Measurements from ENCODE around the gene OR6J1.

GRCh38 chr14:22656226-22656625 lies 12.1 kb upstream of the OR6J1 start:
- TF ChIP-seq RNF2 (conservative IDR thresholded peaks at IDR 0.05; ENCODE audit: low read depth): no peak
- TF ChIP-seq, protein P1, sequence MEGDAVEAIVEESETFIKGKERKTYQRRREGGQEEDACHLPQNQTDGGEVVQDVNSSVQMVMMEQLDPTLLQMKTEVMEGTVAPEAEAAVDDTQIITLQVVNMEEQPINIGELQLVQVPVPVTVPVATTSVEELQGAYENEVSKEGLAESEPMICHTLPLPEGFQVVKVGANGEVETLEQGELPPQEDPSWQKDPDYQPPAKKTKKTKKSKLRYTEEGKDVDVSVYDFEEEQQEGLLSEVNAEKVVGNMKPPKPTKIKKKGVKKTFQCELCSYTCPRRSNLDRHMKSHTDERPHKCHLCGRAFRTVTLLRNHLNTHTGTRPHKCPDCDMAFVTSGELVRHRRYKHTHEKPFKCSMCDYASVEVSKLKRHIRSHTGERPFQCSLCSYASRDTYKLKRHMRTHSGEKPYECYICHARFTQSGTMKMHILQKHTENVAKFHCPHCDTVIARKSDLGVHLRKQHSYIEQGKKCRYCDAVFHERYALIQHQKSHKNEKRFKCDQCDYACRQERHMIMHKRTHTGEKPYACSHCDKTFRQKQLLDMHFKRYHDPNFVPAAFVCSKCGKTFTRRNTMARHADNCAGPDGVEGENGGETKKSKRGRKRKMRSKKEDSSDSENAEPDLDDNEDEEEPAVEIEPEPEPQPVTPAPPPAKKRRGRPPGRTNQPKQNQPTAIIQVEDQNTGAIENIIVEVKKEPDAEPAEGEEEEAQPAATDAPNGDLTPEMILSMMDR (CRISPR knock-in tag; IDR thresholded peaks at IDR 0.05): no peak
- TF ChIP-seq ZFAT (CRISPR knock-in tag; conservative IDR thresholded peaks at IDR 0.05): no peak
- no peak for TF ChIP-seq POLR2AphosphoS5 (IDR thresholded peaks at IDR 0.05; ENCODE audit: low read depth, low read length)
- TF ChIP-seq POLR2G (IDR thresholded peaks at IDR 0.05; ENCODE audit: low read depth, low read length): no peak
- no peak for TF ChIP-seq ZNF121 (CRISPR knock-in tag; IDR thresholded peaks at IDR 0.05)
- TF ChIP-seq RCOR2 (CRISPR knock-in tag; IDR thresholded peaks at IDR 0.05): no peak
- TF ChIP-seq ZNF879 (CRISPR knock-in tag; IDR thresholded peaks at IDR 0.05): no peak
- no peak for TF ChIP-seq ESRRA (CRISPR knock-in tag; IDR thresholded peaks at IDR 0.05; ENCODE audit: low read depth)
- no peak for TF ChIP-seq ZNF746 (CRISPR knock-in tag; IDR thresholded peaks at IDR 0.05)
- TF ChIP-seq, protein P2, sequence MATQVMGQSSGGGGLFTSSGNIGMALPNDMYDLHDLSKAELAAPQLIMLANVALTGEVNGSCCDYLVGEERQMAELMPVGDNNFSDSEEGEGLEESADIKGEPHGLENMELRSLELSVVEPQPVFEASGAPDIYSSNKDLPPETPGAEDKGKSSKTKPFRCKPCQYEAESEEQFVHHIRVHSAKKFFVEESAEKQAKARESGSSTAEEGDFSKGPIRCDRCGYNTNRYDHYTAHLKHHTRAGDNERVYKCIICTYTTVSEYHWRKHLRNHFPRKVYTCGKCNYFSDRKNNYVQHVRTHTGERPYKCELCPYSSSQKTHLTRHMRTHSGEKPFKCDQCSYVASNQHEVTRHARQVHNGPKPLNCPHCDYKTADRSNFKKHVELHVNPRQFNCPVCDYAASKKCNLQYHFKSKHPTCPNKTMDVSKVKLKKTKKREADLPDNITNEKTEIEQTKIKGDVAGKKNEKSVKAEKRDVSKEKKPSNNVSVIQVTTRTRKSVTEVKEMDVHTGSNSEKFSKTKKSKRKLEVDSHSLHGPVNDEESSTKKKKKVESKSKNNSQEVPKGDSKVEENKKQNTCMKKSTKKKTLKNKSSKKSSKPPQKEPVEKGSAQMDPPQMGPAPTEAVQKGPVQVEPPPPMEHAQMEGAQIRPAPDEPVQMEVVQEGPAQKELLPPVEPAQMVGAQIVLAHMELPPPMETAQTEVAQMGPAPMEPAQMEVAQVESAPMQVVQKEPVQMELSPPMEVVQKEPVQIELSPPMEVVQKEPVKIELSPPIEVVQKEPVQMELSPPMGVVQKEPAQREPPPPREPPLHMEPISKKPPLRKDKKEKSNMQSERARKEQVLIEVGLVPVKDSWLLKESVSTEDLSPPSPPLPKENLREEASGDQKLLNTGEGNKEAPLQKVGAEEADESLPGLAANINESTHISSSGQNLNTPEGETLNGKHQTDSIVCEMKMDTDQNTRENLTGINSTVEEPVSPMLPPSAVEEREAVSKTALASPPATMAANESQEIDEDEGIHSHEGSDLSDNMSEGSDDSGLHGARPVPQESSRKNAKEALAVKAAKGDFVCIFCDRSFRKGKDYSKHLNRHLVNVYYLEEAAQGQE (IDR thresholded peaks at IDR 0.05; ENCODE audit: borderline replicate concordance in 1 of 2, low read depth in 1 of 2, low read length in 2 of 2): no peak
- no peak for TF ChIP-seq KLF13 (CRISPR knock-in tag; IDR thresholded peaks at IDR 0.05)
- no peak for TF ChIP-seq HOMEZ (CRISPR knock-in tag; IDR thresholded peaks at IDR 0.05; ENCODE audit: low read depth)
